Measurements from ENCODE around the gene WDR46.

Gene WDR46

GRCh38 chr6:33288921-33289783 lies at the start of gene WDR46, which contains the start of gene PFDN6 (continued):
- no peak for TF ChIP-seq INSM2 (tag by site-specific recombination; IDR thresholded peaks at IDR 0.05)
- no peak for TF ChIP-seq ZNF114 (tag by site-specific recombination; IDR thresholded peaks at IDR 0.05)
- TF ChIP-seq ZNF23 (tag by site-specific recombination; IDR thresholded peaks at IDR 0.05; ENCODE audit: borderline replicate concordance): no peak
- no peak for TF ChIP-seq TCF7L2 (IDR thresholded peaks at IDR 0.05; ENCODE audit: borderline replicate concordance, low read depth, low read length)
- TF ChIP-seq ZNF132 (tag by site-specific recombination; IDR thresholded peaks at IDR 0.05; ENCODE audit: borderline replicate concordance): no peak
- no peak for TF ChIP-seq KLF1 (tag by site-specific recombination; IDR thresholded peaks at IDR 0.05)
- peak; percentile 53 for TF ChIP-seq ZNF341 (tag by site-specific recombination; IDR thresholded peaks at IDR 0.05; ENCODE audit: low read depth)
- peak; percentile 97 for TF ChIP-seq YY1 (tag by site-specific recombination; IDR thresholded peaks at IDR 0.05)
- TF ChIP-seq ZNF416 (tag by site-specific recombination; IDR thresholded peaks at IDR 0.05): no peak
- TF ChIP-seq ZNF580 (tag by site-specific recombination; IDR thresholded peaks at IDR 0.05): no peak; the same call in 1 of the 2 replicates
- TF ChIP-seq ZNF501 (tag by site-specific recombination; IDR thresholded peaks at IDR 0.05): no peak
- TF ChIP-seq ZNF19 (tag by site-specific recombination; IDR thresholded peaks at IDR 0.05; ENCODE audit: low read depth): no peak
- no peak for TF ChIP-seq ZNF354C (tag by site-specific recombination; IDR thresholded peaks at IDR 0.05; ENCODE audit: borderline replicate concordance, low read depth)
- TF ChIP-seq ZNF10 (tag by site-specific recombination; IDR thresholded peaks at IDR 0.05): no peak
- no peak for TF ChIP-seq ZNF654 (tag by site-specific recombination; IDR thresholded peaks at IDR 0.05; ENCODE audit: low read depth)
- no peak for TF ChIP-seq HIC1 (tag by site-specific recombination; IDR thresholded peaks at IDR 0.05)
- no peak for TF ChIP-seq PRDM1 (tag by site-specific recombination; IDR thresholded peaks at IDR 0.05)
- TF ChIP-seq ZEB2 (tag by site-specific recombination; IDR thresholded peaks at IDR 0.05): 0 out of 2 replicates have a peak, but pooled peaks have one; percentile 19
- TF ChIP-seq ZBTB1 (tag by site-specific recombination; IDR thresholded peaks at IDR 0.05): no peak
- no peak for TF ChIP-seq ZNF362 (tag by site-specific recombination; IDR thresholded peaks at IDR 0.05)
- TF ChIP-seq ZNF148 (tag by site-specific recombination; IDR thresholded peaks at IDR 0.05; ENCODE audit: borderline replicate concordance): no peak
- TF ChIP-seq ZNF239 (tag by site-specific recombination; IDR thresholded peaks at IDR 0.05): no peak
- no peak for TF ChIP-seq ZNF621 (tag by site-specific recombination; IDR thresholded peaks at IDR 0.05)
- TF ChIP-seq ZFHX2 (tag by site-specific recombination; conservative IDR thresholded peaks at IDR 0.05): 0 out of 2 replicates have a peak, but pooled peaks have one; percentile 40
- no peak for TF ChIP-seq ZNF404 (tag by site-specific recombination; IDR thresholded peaks at IDR 0.05)
- TF ChIP-seq ZNF221 (tag by site-specific recombination; IDR thresholded peaks at IDR 0.05; ENCODE audit: borderline replicate concordance): no peak
- no peak for TF ChIP-seq ZNF830 (tag by site-specific recombination; IDR thresholded peaks at IDR 0.05; ENCODE audit: low read depth)
- peak; percentile 79 for TF ChIP-seq KLF9 (tag by site-specific recombination; IDR thresholded peaks at IDR 0.05; ENCODE audit: low read depth)
- TF ChIP-seq ZNF629 (tag by site-specific recombination; IDR thresholded peaks at IDR 0.05): peak; percentile 68; the same call in 1 of the 2 replicates
- peak; percentile 47 for TF ChIP-seq SP7 (tag by site-specific recombination; IDR thresholded peaks at IDR 0.05)
- no peak for TF ChIP-seq ZSCAN16 (tag by site-specific recombination; IDR thresholded peaks at IDR 0.05)
- TF ChIP-seq ZNF133 (tag by site-specific recombination; IDR thresholded peaks at IDR 0.05): no peak
- no peak for TF ChIP-seq HOXA7 (CRISPR knock-in tag; IDR thresholded peaks at IDR 0.05; ENCODE audit: borderline replicate concordance)
- TF ChIP-seq ZNF837 (tag by site-specific recombination; IDR thresholded peaks at IDR 0.05): no peak

Measured in HEK293 (cell line).